SJCRH30 (cell line): ENCODE results near the gene GPR142. TPM values are rescaled to one million over a fixed set of nuclear protein-coding genes. Genes with fewer than 3 reads are reported as not detected.

Experiments used
- DNase-seq, 2 experiments: peaks; one replicate each; pipeline ENCODE4 v3.0.0-alpha.2; 2015 to 2020
- H3K27ac ChIP-seq: fragments of 250-450 bp; sonication (Bioruptor Pico); 2 replicates; pipeline ENCODE4 v1.5.1; 2020; ENCODE audit warnings: mild to moderate bottlenecking, moderate library complexity
- H3K27me3 ChIP-seq: fragments of 250-450 bp; sonication (Bioruptor Pico); 2 replicates; pipeline ENCODE4 v1.5.1; 2020; ENCODE audit warnings: mild to moderate bottlenecking, moderate library complexity
- H3K36me3 ChIP-seq: fragments of 250-450 bp; sonication (Bioruptor Pico); 2 replicates; pipeline ENCODE4 v1.5.1; 2020; ENCODE audit warnings: mild to moderate bottlenecking, moderate library complexity
- H3K4me1 ChIP-seq: fragments of 250-450 bp; sonication (Bioruptor Pico); 2 replicates; pipeline ENCODE4 v1.5.1; 2020; ENCODE audit warnings: mild to moderate bottlenecking, moderate library complexity
- H3K4me3 ChIP-seq: fragments of 250-450 bp; sonication (Bioruptor Pico); 2 replicates; pipeline ENCODE4 v1.5.1; 2020; ENCODE audit warnings: mild to moderate bottlenecking, moderate library complexity
- H3K9me3 ChIP-seq: fragments of 250-450 bp; sonication (Bioruptor Pico); replicated peaks from 2 replicates; pipeline ENCODE4 v1.5.1; 2020; ENCODE audit warnings: mild to moderate bottlenecking, moderate library complexity
- total RNA-seq: library from RNA; depleted of rRNA; stranded (reverse); fragments of >200 nt; shearing (Covaris generic); gene quantifications from 2 replicates; pipeline ENCODE4 v1.2.3, GENCODE V29; 2014; rRNA removed

Gene GPR142
- not detected in 2 replicates for total RNA-seq

GRCh38 chr17:74367206-74367605, at the start of gene GPR142:
TSS of gene GPR142 (plus strand) at chr17:74367506. CDS start at chr17:74369541, 2,035 bp downstream.
- H3K9me3 ChIP-seq: no peaks in the 10 kb centered on the region
- no peak within 1 kb of the TSS for H3K4me3 ChIP-seq
- DNase-seq: no peak
- peaks cover 5% of the 10 kb centered on the region; the same call in 1 of the 2 replicates for H3K27me3 ChIP-seq
- H3K36me3 ChIP-seq: no peaks in the 10 kb centered on the region
- H3K4me1 ChIP-seq: no peaks in the 10 kb centered on the region
- H3K27ac ChIP-seq: no peak within 1 kb of the TSS

DNA sequence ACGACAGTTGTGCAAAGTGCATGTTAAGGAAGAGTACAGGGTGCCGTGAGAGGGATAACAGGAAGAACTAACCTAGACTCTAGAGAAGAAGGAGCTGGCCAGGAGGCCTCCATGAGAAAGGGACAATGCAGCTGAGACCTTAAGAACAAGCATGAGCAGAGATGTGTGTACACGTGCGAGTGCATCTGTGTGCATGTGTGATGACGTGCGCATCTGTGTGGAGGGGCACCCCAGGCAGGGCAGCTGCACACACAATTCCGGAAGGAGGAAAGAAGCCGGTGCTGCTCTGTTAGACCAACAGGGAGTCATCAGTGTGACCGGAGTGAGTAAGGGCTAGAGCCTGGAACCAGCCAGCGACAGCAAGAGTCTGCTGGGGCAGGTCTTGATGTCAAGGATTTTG, 48.9 kb upstream of the GPR142 start:
- no peak for DNase-seq
- peaks cover 11% of the 10 kb centered on the region for H3K27me3 ChIP-seq
- H3K9me3 ChIP-seq: no peaks in the 10 kb centered on the region
- no peak overlapping the region for H3K27ac ChIP-seq
- H3K4me3 ChIP-seq: no peak overlapping the region
- H3K36me3 ChIP-seq: no peaks in the 10 kb centered on the region
- no peaks in the 10 kb centered on the region for H3K4me1 ChIP-seq

GRCh38 chr17:74324521-74324920, 42.8 kb upstream of the GPR142 start:
- Histone ChIP-seq H3K4me1 (no peaks in the 10 kb centered on the region), H3K9me3 (no peaks in the 10 kb centered on the region), H3K36me3 (no peaks in the 10 kb centered on the region), H3K27ac (no peak overlapping the region), H3K27me3 (peaks cover 11% of the 10 kb centered on the region), H3K4me3 (no peak overlapping the region)
- no peak for DNase-seq

DNA sequence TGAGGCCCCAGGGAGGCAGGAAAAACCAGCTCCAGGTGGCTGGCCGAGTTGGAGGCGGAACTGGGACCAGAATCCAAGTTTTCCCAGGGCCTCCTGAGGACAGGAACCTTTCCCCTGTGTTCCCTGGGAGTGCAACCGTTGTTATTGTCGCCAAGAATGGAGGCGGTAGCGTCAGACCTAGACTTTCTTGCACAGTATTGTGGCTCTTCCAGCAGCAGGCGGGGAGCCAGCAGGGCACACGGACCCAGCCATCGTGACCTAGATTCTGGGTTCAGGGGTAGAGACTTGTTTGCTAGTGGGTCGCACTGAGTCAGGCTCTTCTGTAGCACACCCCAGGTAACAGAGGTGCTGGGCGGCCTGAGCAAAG, 41.9 kb upstream of the GPR142 start:
- H3K36me3 ChIP-seq: no peaks in the 10 kb centered on the region
- peaks cover 3% of the 10 kb centered on the region; the same call in 1 of the 2 replicates for H3K27me3 ChIP-seq
- no peak for DNase-seq
- no peaks in the 10 kb centered on the region for H3K9me3 ChIP-seq
- H3K27ac ChIP-seq: no peak overlapping the region
- no peak overlapping the region for H3K4me3 ChIP-seq
- H3K4me1 ChIP-seq: no peaks in the 10 kb centered on the region

DNA sequence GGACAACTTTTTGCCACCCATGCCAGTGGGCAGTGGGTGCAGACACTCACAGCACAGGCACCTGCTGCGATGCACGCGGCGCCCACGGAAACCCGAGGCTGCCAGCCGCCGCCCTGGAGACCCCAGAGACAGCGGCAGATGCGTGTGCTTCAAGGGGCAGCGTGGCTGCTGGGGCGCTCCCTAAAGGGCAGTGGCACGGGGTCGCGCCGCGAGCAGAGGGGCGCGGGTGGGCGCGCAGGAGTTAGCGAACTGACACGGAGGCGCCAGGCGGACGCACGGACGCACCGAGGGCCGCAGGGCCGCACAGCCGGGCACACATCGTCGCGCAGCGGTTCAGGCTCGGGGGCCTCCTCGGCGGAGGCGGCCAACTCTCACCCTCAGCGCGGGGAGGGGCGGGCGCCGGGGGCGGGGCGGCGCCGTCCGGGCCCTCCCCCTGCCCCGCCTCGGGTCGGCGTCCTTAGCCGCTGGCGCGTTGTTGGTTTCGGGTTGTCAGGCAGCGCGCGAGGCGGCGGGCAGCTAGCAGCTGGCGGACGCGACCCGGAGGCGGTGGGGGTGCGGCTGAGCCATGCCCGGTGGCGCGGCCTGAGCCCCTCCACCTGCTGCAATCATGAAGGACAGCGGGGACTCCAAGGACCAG, 41.4 kb upstream of the GPR142 start, which contains the start of gene KIF19:
TSS of gene KIF19 (plus strand) at position 484 of the 637 bp plus-strand sequence. CDS start at position 608, 124 bp downstream.
- DNase-seq: no peak
- H3K27me3 ChIP-seq: no peaks in the 10 kb centered on the region; the same call in 1 of the 2 replicates
- H3K4me1 ChIP-seq: no peaks in the 10 kb centered on the region
- no peak within 1 kb of the TSS for H3K4me3 ChIP-seq
- no peaks in the 10 kb centered on the region for H3K36me3 ChIP-seq
- no peaks in the 10 kb centered on the region for H3K9me3 ChIP-seq
- H3K27ac ChIP-seq: no peak within 1 kb of the TSS

GRCh38 chr17:74326506-74326905, 40.8 kb upstream of the GPR142 start:
- no peak for DNase-seq
- Histone ChIP-seq H3K9me3 (no peaks in the 10 kb centered on the region), H3K36me3 (no peaks in the 10 kb centered on the region), H3K4me1 (no peaks in the 10 kb centered on the region), H3K4me3 (no peak overlapping the region), H3K27me3 (no peaks in the 10 kb centered on the region; the same call in 1 of the 2 replicates), H3K27ac (no peak overlapping the region)

DNA sequence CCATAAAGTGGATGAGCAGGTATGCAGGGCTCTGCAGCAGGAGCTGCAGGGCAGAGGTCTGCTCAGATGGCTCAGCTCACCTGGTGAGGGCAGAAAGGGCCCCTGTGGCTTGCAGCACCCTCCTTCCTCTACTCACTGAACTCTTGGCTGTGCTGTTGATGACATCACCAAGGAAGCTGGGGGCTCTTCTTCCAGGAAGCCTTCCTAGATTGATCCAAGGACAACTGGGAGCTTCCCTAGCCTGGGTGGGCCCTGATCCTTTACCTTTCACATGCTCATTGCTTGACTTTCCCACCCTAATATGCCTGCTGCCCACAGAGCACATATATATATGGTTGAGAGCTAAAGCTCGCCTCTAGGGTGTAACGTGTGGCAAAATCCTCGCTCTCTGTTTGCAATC, 38.8 kb upstream of the GPR142 start:
- no peak overlapping the region for H3K27ac ChIP-seq
- H3K4me1 ChIP-seq: peaks cover 15% of the 10 kb centered on the region
- no peaks in the 10 kb centered on the region for H3K36me3 ChIP-seq
- no peaks in the 10 kb centered on the region for H3K9me3 ChIP-seq
- no peak for DNase-seq
- H3K4me3 ChIP-seq: no peak overlapping the region
- H3K27me3 ChIP-seq: no peaks in the 10 kb centered on the region; the same call in 1 of the 2 replicates

DNA sequence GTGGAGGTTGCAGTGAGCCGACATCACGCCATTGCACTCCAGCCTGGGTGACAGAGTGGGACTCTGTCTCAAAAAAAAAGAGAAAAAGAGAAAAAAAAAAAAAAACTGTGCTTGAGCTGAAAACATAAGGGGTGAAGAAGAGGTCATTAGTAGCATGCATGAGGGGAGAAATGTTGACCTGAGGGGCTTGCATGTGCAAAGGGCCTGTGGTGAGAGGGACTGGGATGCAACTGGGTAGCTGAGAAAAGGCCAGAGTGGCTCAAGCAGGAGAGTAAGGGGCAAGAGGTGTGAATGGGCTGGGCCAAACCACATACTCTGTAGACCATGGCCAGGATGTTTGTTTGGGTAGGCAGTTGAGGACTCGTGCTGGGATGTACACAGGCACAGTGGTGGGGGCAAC, 37.9 kb upstream of the GPR142 start:
- Histone ChIP-seq H3K27me3 (no peaks in the 10 kb centered on the region; the same call in 1 of the 2 replicates), H3K4me1 (peaks cover 16% of the 10 kb centered on the region), H3K9me3 (no peaks in the 10 kb centered on the region; the same call in 1 of the 2 replicates), H3K27ac (no peak overlapping the region), H3K36me3 (no peaks in the 10 kb centered on the region), H3K4me3 (no peak overlapping the region)
- no peak for DNase-seq

GRCh38 chr17:74330446-74330845, 36.9 kb upstream of the GPR142 start:
- Histone ChIP-seq H3K4me3 (no peak overlapping the region), H3K4me1 (peaks cover 16% of the 10 kb centered on the region), H3K36me3 (no peaks in the 10 kb centered on the region), H3K9me3 (peaks cover 3% of the 10 kb centered on the region; the same call in 1 of the 2 replicates), H3K27ac (no peak overlapping the region), H3K27me3 (no peaks in the 10 kb centered on the region)
- no peak for DNase-seq

- peaks cover 3% of the 10 kb centered on the region; the same call in 1 of the 2 replicates for H3K9me3 ChIP-seq
- no peak overlapping the region for H3K4me3 ChIP-seq
- no peaks in the 10 kb centered on the region for H3K36me3 ChIP-seq
- peaks cover 16% of the 10 kb centered on the region for H3K4me1 ChIP-seq
- no peaks in the 10 kb centered on the region for H3K27me3 ChIP-seq
- DNase-seq: no peak
- no peak overlapping the region for H3K27ac ChIP-seq
These were observed 35.2 kb upstream of the GPR142 start for GRCh38 chr17:74332017-74332650.

- Histone ChIP-seq H3K9me3 (peaks cover 3% of the 10 kb centered on the region; the same call in 1 of the 2 replicates), H3K4me1 (peaks cover 16% of the 10 kb centered on the region), H3K36me3 (no peaks in the 10 kb centered on the region), H3K27ac (no peak overlapping the region), H3K4me3 (no peak overlapping the region), H3K27me3 (no peaks in the 10 kb centered on the region)
- peak; percentile 84 to 87 for DNase-seq
These were observed 34.5 kb upstream of the GPR142 start for GRCh38 chr17:74332763-74333283.

DNA sequence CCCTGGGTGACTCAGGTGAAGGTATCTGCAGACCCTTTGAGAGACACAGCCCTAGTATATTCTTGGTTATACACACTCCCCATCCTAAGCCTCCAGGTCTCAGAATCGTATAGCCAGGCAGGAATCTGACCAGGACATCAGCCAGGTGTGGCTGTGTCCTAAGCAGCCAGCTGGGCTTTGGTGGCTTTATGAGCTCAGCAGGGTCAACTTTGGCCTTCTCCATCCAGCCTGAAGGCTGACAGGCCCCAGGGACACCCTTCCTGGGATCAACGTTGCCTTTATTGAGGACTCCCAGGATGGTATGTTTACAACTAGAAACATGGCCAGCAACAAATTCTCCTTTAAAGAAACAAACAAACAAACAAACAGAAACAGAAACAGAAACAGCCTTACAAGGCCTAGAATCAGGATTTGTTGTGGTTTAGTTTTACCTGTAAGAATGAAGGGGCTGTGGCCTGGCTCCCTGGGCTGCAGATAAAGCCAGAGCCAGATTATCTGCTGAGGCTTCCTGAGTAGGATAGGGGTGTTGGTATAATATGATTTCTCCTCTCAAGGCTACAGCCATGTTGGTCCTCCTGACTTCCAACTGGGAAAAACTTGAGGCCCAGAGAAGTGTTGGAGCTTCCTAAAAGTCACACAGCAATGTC, 32.8 kb upstream of the GPR142 start:
- Histone ChIP-seq H3K27ac (no peak overlapping the region), H3K4me3 (no peak overlapping the region), H3K27me3 (no peaks in the 10 kb centered on the region; the same call in 1 of the 2 replicates), H3K36me3 (no peaks in the 10 kb centered on the region), H3K9me3 (peaks cover 3% of the 10 kb centered on the region; the same call in 1 of the 2 replicates), H3K4me1 (peaks cover 16% of the 10 kb centered on the region)
- DNase-seq: no peak

GRCh38 chr17:74335529-74336062, 31.7 kb upstream of the GPR142 start:
- Histone ChIP-seq H3K27me3 (no peaks in the 10 kb centered on the region; the same call in 1 of the 2 replicates), H3K36me3 (no peaks in the 10 kb centered on the region), H3K27ac (no peak overlapping the region), H3K4me3 (no peak overlapping the region), H3K9me3 (peaks cover 3% of the 10 kb centered on the region; the same call in 1 of the 2 replicates), H3K4me1 (peaks cover 16% of the 10 kb centered on the region)
- no peak for DNase-seq

DNA sequence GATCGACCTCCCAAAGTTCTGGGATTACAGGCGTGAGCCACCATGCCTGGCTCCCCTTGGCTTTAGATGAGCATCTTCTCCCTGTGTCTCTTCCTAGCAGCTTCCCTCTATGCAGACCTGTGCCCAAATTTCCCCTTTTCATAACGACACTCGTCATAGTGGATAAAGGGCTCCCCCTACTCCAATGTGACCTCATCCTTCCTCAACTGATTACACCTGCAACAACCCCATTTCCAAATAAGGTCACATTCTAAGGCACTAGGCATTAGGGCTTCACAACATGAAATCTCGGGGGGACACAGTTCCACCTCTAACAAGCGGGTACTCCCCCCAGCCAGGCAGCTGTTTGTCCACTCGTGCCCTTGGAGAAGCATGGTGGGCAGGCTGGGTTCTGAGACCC, 31.0 kb upstream of the GPR142 start:
- Histone ChIP-seq H3K4me3 (no peak overlapping the region), H3K27me3 (peaks cover 4% of the 10 kb centered on the region), H3K27ac (no peak overlapping the region), H3K36me3 (no peaks in the 10 kb centered on the region), H3K9me3 (peaks cover 3% of the 10 kb centered on the region; the same call in 1 of the 2 replicates), H3K4me1 (peaks cover 16% of the 10 kb centered on the region)
- no peak for DNase-seq
